Brain microvascular endothelial cell (primary cell): ENCODE measurements around the gene DCDC2.
"Not testable (repeated sequence)": the region's sequence is repeated elsewhere in the genome, so short reads cannot be mapped to it uniquely, and the experiment has no call there.

Experiments
- DNase-seq: peaks from one replicate; pipeline ENCODE4 v3.0.0-alpha.2; 2020
- H3K27ac ChIP-seq: fragments of 250-450 bp; sonication (Bioruptor Pico); 2 replicates; pipeline ENCODE4 v1.5.1; 2020; ENCODE audit warnings: mild to moderate bottlenecking, moderate library complexity
- H3K27me3 ChIP-seq: fragments of 250-450 bp; sonication (Bioruptor Pico); replicated peaks from 2 replicates; pipeline ENCODE4 v1.5.1; 2020; ENCODE audit warnings: mild to moderate bottlenecking
- H3K36me3 ChIP-seq: fragments of 250-450 bp; sonication (Bioruptor Pico); replicated peaks from 2 replicates; pipeline ENCODE4 v1.5.1; 2020; ENCODE audit warnings: mild to moderate bottlenecking
- H3K4me3 ChIP-seq: 2 replicates; pipeline ENCODE4 v1.5.1; 2011; ENCODE audit warnings: low read depth, mild to moderate bottlenecking, control low read depth, low read length, moderate library complexity
- CTCF ChIP-seq: IDR thresholded peaks from 2 replicates; pipeline ENCODE4 v1.5.1; 2011; ENCODE audit warnings: low read depth, mild to moderate bottlenecking, moderate library complexity, low read length, control low read depth, inconsistent platforms; ENCODE audit errors: missing control alignments
- in situ Hi-C: cut with HindIII; loops from 2 replicates; pipeline ENCODE4 v1.10.0; 2017; ENCODE audit warnings: low sequenced_read_pairs, low pct_ligation_motif_present

The DCDC2 gene

DNA sequence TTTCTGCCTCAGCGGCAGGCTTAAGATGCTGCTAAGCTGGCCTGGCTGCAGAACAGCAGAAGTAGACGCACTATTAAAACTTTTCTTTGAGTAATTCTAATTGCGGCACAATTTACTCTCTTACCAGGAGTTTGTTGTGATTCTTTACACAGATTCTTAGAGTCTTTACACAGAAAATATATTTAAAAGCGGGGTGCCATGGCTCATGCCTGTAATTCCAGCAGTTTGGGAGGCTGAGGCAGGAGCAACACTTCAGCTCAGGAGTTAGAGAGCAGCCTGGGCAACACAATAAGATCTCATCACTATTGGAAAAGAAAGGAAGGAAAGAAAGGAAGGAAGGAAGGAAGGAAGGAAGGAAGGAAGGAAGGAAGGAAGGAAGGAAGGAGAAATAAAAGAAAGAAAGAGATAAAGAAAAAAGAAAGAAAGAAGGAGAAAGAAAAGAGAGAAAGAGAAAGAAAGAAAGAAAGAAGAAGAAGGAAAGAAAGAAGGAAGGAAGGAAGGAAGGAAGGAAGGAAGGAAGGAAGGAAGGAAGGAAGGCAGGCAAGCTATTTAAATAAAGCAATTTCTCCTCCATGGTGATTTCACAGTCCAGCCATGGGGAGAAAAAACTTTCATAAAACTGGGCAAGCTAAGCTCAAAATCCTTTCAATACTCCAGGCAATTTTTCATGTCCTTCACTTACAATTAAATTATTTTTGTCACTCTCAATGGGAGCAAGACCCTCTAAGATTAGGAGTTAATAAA lies 23.8 kb upstream of the DCDC2 start:
- no peak for DNase-seq
- H3K36me3 ChIP-seq = no peaks in the 10 kb centered on the region
- no peak overlapping the region for H3K27ac ChIP-seq
- H3K4me3 ChIP-seq = no peak overlapping the region
- no peak for TF ChIP-seq CTCF
- no peaks in the 10 kb centered on the region for H3K27me3 ChIP-seq
- in situ Hi-C loops = no loop called here

DNA sequence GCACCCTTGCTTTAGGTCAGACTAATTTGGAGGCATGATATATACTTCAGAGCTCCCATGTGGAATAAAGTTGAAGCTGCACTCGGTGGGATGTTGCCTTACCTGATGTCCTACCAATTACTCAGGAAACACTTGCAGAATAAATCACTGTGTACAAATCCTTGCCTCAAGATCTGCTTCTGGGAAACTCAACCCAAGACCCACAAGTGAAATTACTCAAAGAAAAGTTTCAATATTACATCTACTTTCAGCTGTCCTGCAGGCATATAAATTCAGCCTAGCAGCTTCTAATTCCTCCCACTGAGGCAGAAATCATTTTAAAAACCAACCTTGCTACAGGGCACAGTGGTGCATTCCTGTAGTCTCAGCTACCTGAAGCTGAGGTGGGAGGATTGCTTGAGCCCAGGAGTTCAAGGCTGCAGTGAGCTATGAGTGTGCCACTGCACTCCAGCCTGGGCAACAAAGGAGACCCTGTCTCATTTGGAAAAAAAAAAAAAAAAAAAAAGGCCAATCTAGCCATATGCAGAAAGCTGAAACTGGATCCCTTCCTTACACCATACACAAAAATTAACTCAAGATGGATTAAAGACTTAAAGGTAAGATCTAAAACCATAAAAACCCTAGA lies 20.7 kb upstream of the DCDC2 start:
- H3K4me3 ChIP-seq = no peak overlapping the region
- no peaks in the 10 kb centered on the region for H3K27me3 ChIP-seq
- no peak overlapping the region for H3K27ac ChIP-seq
- TF ChIP-seq CTCF = no peak
- no peaks in the 10 kb centered on the region for H3K36me3 ChIP-seq
- in situ Hi-C loops = no loop called here
- DNase-seq = no peak

GRCh38 chr6:24376871-24377270 lies 19.0 kb upstream of the DCDC2 start:
- H3K36me3 ChIP-seq = no peaks in the 10 kb centered on the region
- no peak overlapping the region for H3K4me3 ChIP-seq
- H3K27ac ChIP-seq = no peak overlapping the region
- no peak for DNase-seq
- no peaks in the 10 kb centered on the region for H3K27me3 ChIP-seq
- TF ChIP-seq CTCF = no peak
- in situ Hi-C loops = no loop called here

DNA sequence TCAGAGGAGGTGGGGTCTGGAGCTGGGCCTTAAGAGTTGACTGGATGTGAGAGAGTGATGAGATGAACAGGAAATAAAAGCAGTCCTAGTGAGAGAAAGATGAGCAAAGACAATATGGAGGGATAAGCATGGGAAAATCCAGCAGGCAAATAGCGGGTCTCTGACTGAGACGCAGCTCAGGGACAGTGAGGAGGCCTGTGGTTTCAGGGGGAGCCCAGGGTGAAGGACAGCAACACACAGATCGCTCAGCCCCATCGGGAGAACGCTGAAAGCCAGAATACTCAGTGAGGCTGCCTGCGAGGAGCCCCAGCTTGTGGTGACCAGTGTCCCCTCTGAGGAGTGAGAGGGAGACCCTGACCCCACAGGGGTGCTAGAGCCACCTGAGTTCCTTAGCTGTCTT lies 16.8 kb upstream of the DCDC2 start:
- no peak for DNase-seq
- no peak overlapping the region for H3K27ac ChIP-seq
- H3K36me3 ChIP-seq = no peaks in the 10 kb centered on the region
- no peaks in the 10 kb centered on the region for H3K27me3 ChIP-seq
- no peak overlapping the region for H3K4me3 ChIP-seq
- TF ChIP-seq CTCF = no peak
- in situ Hi-C loops = no loop called here

GRCh38 chr6:24365103-24365633 lies 7.3 kb upstream of the DCDC2 start:
- DNase-seq, H3K27me3 ChIP-seq, in situ Hi-C loops, H3K36me3 ChIP-seq, H3K27ac ChIP-seq, H3K4me3 ChIP-seq: not testable (repeated sequence)

- H3K36me3 ChIP-seq, H3K4me3 ChIP-seq, H3K27me3 ChIP-seq, H3K27ac ChIP-seq, DNase-seq, in situ Hi-C loops: not testable (repeated sequence)
Observed at GRCh38 chr6:24362363-24362762, 4.5 kb upstream of the DCDC2 start.
